ENCODE measurements around the gene FAM25G. TPM values are rescaled to one million over a fixed set of nuclear protein-coding genes. Genes with fewer than 3 reads are reported as not detected.

FAM25G gene
- polyA plus RNA-seq, 3 donors = not detected

DNA sequence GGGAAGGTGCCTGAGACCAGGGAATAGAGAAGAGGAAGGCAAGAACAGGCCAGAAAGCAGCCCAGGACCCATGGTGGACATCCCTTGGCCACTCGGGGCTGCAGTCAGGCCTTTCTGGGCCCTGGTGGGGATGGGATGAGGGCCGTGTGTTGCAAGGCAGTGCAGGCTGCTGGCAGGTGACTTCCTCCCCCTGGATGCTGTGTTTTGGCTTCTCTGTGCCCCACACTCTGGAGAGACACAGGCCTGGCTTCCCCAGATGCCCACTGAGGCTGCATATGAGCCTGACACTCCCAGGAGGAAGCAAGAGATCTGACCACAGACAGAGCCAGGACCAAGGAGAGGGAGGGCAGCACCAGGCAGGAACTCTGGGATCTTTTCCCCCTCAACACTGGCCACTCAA lies 47.5 kb downstream of the FAM25G start:
- Mint-ChIP-seq H3K4me1 (peaks cover 1% of the 10 kb centered on the region), H3K9me3 (peaks cover 10 to 21% (median 17%) of the 10 kb centered on the region in 7 donors), H3K4me3 (no peak overlapping the region), H3K36me3 (no peaks in the 10 kb centered on the region), H3K27me3 (ENCODE audit: low read depth in 3 of 3) (peaks cover 0 to 6% (median 3%) of the 10 kb centered on the region in 3 donors), H3K27ac (no peak overlapping the region)
- H3K4me3 ChIP-seq (replicated peaks in 1 of 3; ENCODE audit: low read depth in 2 of 3, low read length in 3 of 3) = no peak overlapping the region
- DNase-seq = no peak
- H3K36me3 ChIP-seq (replicated peaks in 1 of 2; ENCODE audit: control insufficient read depth in 1 of 2, insufficient read depth in 2 of 2, low read length in 2 of 2) = no peaks in the 10 kb centered on the region
- no peak overlapping the region for H3K27ac ChIP-seq (ENCODE audit: low read depth in 1 of 2, low read length in 2 of 2)
- no peak overlapping the region for H3K9ac ChIP-seq (ENCODE audit: insufficient read depth, low read length, poor library complexity, severe bottlenecking)
- WGBS (ENCODE audit: insufficient coverage) = 100% methylated on average over 2 of the region's 2 CpGs
- H3K27me3 ChIP-seq (ENCODE audit: control insufficient read depth in 2 of 2, insufficient read depth in 2 of 2, low read length in 2 of 2) = no peaks in the 10 kb centered on the region
- H2AFZ ChIP-seq (ENCODE audit: insufficient read depth, low read depth, low read length, poor library complexity, severe bottlenecking) = no peak overlapping the region
- TF ChIP-seq, protein P1, sequence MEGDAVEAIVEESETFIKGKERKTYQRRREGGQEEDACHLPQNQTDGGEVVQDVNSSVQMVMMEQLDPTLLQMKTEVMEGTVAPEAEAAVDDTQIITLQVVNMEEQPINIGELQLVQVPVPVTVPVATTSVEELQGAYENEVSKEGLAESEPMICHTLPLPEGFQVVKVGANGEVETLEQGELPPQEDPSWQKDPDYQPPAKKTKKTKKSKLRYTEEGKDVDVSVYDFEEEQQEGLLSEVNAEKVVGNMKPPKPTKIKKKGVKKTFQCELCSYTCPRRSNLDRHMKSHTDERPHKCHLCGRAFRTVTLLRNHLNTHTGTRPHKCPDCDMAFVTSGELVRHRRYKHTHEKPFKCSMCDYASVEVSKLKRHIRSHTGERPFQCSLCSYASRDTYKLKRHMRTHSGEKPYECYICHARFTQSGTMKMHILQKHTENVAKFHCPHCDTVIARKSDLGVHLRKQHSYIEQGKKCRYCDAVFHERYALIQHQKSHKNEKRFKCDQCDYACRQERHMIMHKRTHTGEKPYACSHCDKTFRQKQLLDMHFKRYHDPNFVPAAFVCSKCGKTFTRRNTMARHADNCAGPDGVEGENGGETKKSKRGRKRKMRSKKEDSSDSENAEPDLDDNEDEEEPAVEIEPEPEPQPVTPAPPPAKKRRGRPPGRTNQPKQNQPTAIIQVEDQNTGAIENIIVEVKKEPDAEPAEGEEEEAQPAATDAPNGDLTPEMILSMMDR (IDR thresholded peaks at IDR 0.05) = no peak
- no peaks in the 10 kb centered on the region for H3K4me1 ChIP-seq (ENCODE audit: control insufficient read depth in 1 of 2, insufficient read depth in 2 of 2, low read length in 2 of 2)
- no peak overlapping the region for H3K4me2 ChIP-seq (replicated peaks; ENCODE audit: extremely low read depth, low read length, poor library complexity, severe bottlenecking)
- no peaks in the 10 kb centered on the region for H4K20me1 ChIP-seq (ENCODE audit: insufficient read depth, low read length)
- H3K79me2 ChIP-seq (ENCODE audit: insufficient read depth, low read length) = no peaks in the 10 kb centered on the region
- intact Hi-C loops (cut with micrococcal nuclease) = no loop called here
- peaks cover 12 to 20% of the 10 kb centered on the region in 2 donors for H3K9me3 ChIP-seq (replicated peaks in 1 of 2; ENCODE audit: control insufficient read depth in 1 of 2, insufficient read depth in 1 of 2, low read length in 2 of 2)

DNA sequence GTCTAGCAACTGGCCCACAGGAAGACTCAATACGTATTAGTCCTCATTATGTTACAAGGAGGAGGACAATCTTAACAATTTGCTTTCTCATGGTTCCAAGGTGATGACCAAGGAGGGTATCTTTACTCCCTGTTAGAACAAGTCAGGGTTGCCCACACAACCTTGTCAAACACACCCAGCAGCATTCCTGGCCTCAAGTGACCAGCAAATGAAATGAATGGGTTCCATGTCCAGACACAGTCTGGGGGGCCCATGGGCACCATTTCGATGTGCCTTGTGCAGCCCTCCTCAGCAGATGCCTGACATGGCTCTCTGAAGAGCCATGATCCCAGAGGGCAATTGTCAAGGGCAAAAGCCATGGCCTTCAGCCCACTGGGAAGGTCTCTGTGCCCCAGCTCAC lies 48.4 kb downstream of the FAM25G start:
- Histone ChIP-seq H3K36me3 (replicated peaks in 1 of 2; ENCODE audit: control insufficient read depth in 1 of 2, insufficient read depth in 2 of 2, low read length in 2 of 2) (no peaks in the 10 kb centered on the region), H2AFZ (ENCODE audit: insufficient read depth, low read depth, low read length, poor library complexity, severe bottlenecking) (no peak overlapping the region), H3K9me3 (replicated peaks in 1 of 2; ENCODE audit: control insufficient read depth in 1 of 2, insufficient read depth in 1 of 2, low read length in 2 of 2) (peaks cover 12 to 20% of the 10 kb centered on the region in 2 donors), H3K79me2 (ENCODE audit: insufficient read depth, low read length) (no peaks in the 10 kb centered on the region), H3K4me1 (ENCODE audit: control insufficient read depth in 1 of 2, insufficient read depth in 2 of 2, low read length in 2 of 2) (no peaks in the 10 kb centered on the region), H3K27me3 (ENCODE audit: control insufficient read depth in 2 of 2, insufficient read depth in 2 of 2, low read length in 2 of 2) (no peaks in the 10 kb centered on the region), H3K4me2 (replicated peaks; ENCODE audit: extremely low read depth, low read length, poor library complexity, severe bottlenecking) (no peak overlapping the region), H3K4me3 (replicated peaks in 1 of 3; ENCODE audit: low read depth in 2 of 3, low read length in 3 of 3) (no peak overlapping the region), H3K9ac (ENCODE audit: insufficient read depth, low read length, poor library complexity, severe bottlenecking) (no peak overlapping the region), H3K27ac (ENCODE audit: low read depth in 1 of 2, low read length in 2 of 2) (no peak overlapping the region), H4K20me1 (ENCODE audit: insufficient read depth, low read length) (no peaks in the 10 kb centered on the region)
- 100% methylated on average over 1 of the region's 2 CpGs for WGBS (ENCODE audit: insufficient coverage)
- H3K27me3 Mint-ChIP-seq (ENCODE audit: low read depth in 3 of 3) = peaks cover 0 to 6% (median 3%) of the 10 kb centered on the region in 3 donors
- no peak overlapping the region for H3K4me3 Mint-ChIP-seq
- no peaks in the 10 kb centered on the region for H3K4me1 Mint-ChIP-seq
- peaks cover 10 to 21% (median 17%) of the 10 kb centered on the region in 7 donors for H3K9me3 Mint-ChIP-seq
- H3K27ac Mint-ChIP-seq = no peak overlapping the region
- intact Hi-C loops (cut with micrococcal nuclease) = no loop called here
- no peak for DNase-seq
- no peaks in the 10 kb centered on the region for H3K36me3 Mint-ChIP-seq
- TF ChIP-seq, protein P1 (IDR thresholded peaks at IDR 0.05) = no peak
